Limb (tissue), 2 donors: ENCODE data around the gene CNTN1.

Source experiments
- DNase-seq, 2 donors: peaks; one replicate each; pipeline ENCODE4 v3.0.0-alpha.2; 2016; ENCODE audit errors: extremely low spot score in 2 of 2

The CNTN1 gene

GRCh38 chr12:40768125-40768864, 76.1 kb downstream of the CNTN1 start:
- DNase-seq: no peak

- DNase-seq: no peak
Measured at GRCh38 chr12:40769846-40770245, 77.6 kb downstream of the CNTN1 start.

GRCh38 chr12:40770781-40771180, 78.5 kb downstream of the CNTN1 start:
- no peak for DNase-seq

GRCh38 chr12:40775661-40776060, 83.4 kb downstream of the CNTN1 start:
- no peak for DNase-seq

- DNase-seq: no peak
Measured at GRCh38 chr12:40784102-40784501, 91.9 kb downstream of the CNTN1 start.

GRCh38 chr12:40788276-40788675, 96.0 kb downstream of the CNTN1 start:
- DNase-seq: no peak

- DNase-seq: no peak
Measured at GRCh38 chr12:40792792-40793386, 100.7 kb downstream of the CNTN1 start.

- DNase-seq: no peak
Measured at GRCh38 chr12:40793471-40793870, 101.2 kb downstream of the CNTN1 start.

GRCh38 chr12:40794087-40794486, 101.8 kb downstream of the CNTN1 start:
- no peak for DNase-seq

GRCh38 chr12:40801082-40801481, 108.8 kb downstream of the CNTN1 start:
- DNase-seq: no peak

GRCh38 chr12:40801861-40802260, 109.6 kb downstream of the CNTN1 start:
- DNase-seq: no peak

GRCh38 chr12:40802656-40803055, 110.4 kb downstream of the CNTN1 start:
- no peak for DNase-seq

GRCh38 chr12:40819436-40820108, 127.3 kb downstream of the CNTN1 start:
- peak; percentile 24 to 65 for DNase-seq

- DNase-seq: no peak
Measured at GRCh38 chr12:40820794-40821484, 128.7 kb downstream of the CNTN1 start.

GRCh38 chr12:40825156-40825555, 132.9 kb downstream of the CNTN1 start:
- no peak for DNase-seq

- DNase-seq: peak in 1 of 2 donors; percentile 27
Measured at GRCh38 chr12:40827683-40828592, 135.7 kb downstream of the CNTN1 start.

- DNase-seq: no peak
Measured at GRCh38 chr12:40828593-40828990, 136.4 kb downstream of the CNTN1 start.

- no peak for DNase-seq
Measured at GRCh38 chr12:40829738-40830144, 137.5 kb downstream of the CNTN1 start.

- DNase-seq: no peak
Measured at GRCh38 chr12:40831916-40832315, 139.7 kb downstream of the CNTN1 start.

GRCh38 chr12:40832668-40833067, 140.4 kb downstream of the CNTN1 start:
- DNase-seq: no peak

- DNase-seq: no peak
Measured at GRCh38 chr12:40833818-40834217, 141.6 kb downstream of the CNTN1 start.
